ENCODE data around the gene TMED4. TPM values are rescaled to one million over a fixed set of nuclear protein-coding genes. Genes with fewer than 3 reads are reported as not detected.

The TMED4 gene
- total RNA-seq, 2 experiments from 2014 or later: 68.6 to 80.5 TPM

DNA sequence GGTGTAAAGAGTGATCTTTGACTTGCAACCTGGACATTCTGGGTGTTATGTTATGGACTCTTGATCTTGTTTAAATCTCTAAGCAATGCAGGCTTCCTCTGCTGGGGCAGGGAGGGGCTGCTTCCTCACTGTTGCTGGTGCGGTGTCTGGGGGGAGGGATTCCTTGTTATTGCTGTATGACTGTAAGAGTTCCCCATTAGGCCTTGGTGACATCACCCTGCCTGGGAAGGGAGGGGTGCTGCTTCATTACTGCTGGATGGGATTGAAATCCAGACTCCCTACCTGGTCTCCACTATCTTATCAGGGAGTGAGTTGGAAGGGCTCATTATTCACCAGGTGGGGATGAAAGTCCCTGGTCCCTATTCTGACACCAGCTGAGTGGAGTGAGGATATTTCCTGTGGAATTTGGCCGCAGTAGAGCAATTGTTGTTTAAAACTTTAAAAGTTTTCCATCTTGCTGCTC lies 33.1 kb upstream of the TMED4 start:
- peaks cover 18% of the 10 kb centered on the region for H3K4me1 ChIP-seq (ENCODE audit: insufficient read depth, low read length, poor library complexity, severe bottlenecking)
- no peak for DNase-seq (ENCODE audit: low spot score)
- H2AFZ ChIP-seq (ENCODE audit: low read length): no peak overlapping the region
- ChIA-PET CTCF (ENCODE audit: unreplicated experiment) (no interaction called here), POLR2A (interaction anchor here (0.6 to 1.2 kb wide), 2 partner anchors 14 to 1442 kb away, joined by 3 to 5 read pairs; no protein-coding TSS in a partner anchor)
- TF ChIP-seq, protein P1, sequence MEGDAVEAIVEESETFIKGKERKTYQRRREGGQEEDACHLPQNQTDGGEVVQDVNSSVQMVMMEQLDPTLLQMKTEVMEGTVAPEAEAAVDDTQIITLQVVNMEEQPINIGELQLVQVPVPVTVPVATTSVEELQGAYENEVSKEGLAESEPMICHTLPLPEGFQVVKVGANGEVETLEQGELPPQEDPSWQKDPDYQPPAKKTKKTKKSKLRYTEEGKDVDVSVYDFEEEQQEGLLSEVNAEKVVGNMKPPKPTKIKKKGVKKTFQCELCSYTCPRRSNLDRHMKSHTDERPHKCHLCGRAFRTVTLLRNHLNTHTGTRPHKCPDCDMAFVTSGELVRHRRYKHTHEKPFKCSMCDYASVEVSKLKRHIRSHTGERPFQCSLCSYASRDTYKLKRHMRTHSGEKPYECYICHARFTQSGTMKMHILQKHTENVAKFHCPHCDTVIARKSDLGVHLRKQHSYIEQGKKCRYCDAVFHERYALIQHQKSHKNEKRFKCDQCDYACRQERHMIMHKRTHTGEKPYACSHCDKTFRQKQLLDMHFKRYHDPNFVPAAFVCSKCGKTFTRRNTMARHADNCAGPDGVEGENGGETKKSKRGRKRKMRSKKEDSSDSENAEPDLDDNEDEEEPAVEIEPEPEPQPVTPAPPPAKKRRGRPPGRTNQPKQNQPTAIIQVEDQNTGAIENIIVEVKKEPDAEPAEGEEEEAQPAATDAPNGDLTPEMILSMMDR (conservative IDR thresholded peaks at IDR 0.05; ENCODE audit: low read length): no peak
- intact Hi-C loops (cut with micrococcal nuclease; ENCODE audit: unreplicated experiment): no loop called here
- H3K9me2 ChIP-seq (ENCODE audit: insufficient read depth, low read length): no peaks in the 10 kb centered on the region
- no peaks in the 10 kb centered on the region for H3K9me3 ChIP-seq (ENCODE audit: low read length)
- H3K27ac ChIP-seq (ENCODE audit: low read depth, low read length, poor library complexity, severe bottlenecking): no peak overlapping the region
- peak overlapping the region; percentile 14; the same call in 1 of the 2 replicates for H3K4me2 ChIP-seq (ENCODE audit: low read length)
- H3K79me2 ChIP-seq (ENCODE audit: insufficient read depth, low read depth, low read length): peaks cover 97% of the 10 kb centered on the region
- peaks cover 16% of the 10 kb centered on the region for H3K36me3 ChIP-seq (ENCODE audit: insufficient read depth, low read length)
- H4K20me1 ChIP-seq (ENCODE audit: insufficient read depth, low read length): peaks cover 10% of the 10 kb centered on the region
- no peak overlapping the region for H3K4me3 ChIP-seq (ENCODE audit: low read depth, low read length, poor library complexity, severe bottlenecking)
- BruUV-seq (replicated peaks): no TSS peak

DNA sequence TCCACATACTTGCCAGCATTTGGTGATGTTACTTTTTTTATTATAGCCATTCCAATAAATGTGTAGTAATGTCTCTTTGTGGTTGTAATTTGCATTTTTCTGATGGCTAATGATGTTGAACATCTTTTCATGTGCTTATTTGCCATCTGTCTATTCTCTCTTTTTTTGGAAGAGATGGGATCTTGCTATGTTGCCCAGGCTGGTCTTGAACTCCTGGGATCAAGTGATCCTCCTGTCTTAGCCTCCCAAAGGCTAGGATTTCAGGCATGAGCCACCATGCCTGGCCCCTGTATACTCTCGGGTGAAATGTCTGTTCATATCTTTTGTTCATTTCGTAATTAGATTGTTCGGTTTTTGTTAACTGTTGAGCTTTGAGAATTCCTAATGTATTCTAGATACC lies 27.8 kb upstream of the TMED4 start:
- no peak overlapping the region for H2AFZ ChIP-seq (ENCODE audit: low read length)
- no peak for DNase-seq (ENCODE audit: low spot score)
- H3K9me2 ChIP-seq (ENCODE audit: insufficient read depth, low read length): no peaks in the 10 kb centered on the region
- peaks cover 24% of the 10 kb centered on the region for H3K4me1 ChIP-seq (ENCODE audit: insufficient read depth, low read length, poor library complexity, severe bottlenecking)
- ChIA-PET CTCF (ENCODE audit: unreplicated experiment) (no interaction called here), POLR2A (no interaction called here)
- BruUV-seq (replicated peaks): no TSS peak
- H3K4me3 ChIP-seq (ENCODE audit: low read depth, low read length, poor library complexity, severe bottlenecking): no peak overlapping the region
- TF ChIP-seq, protein P1 (conservative IDR thresholded peaks at IDR 0.05; ENCODE audit: low read length): no peak
- no peak for TF ChIP-seq EZH2phosphoT487 (IDR thresholded peaks at IDR 0.05; ENCODE audit: borderline replicate concordance, low read depth, low read length)
- peaks cover 12% of the 10 kb centered on the region; the same call in 1 of the 2 replicates for H4K20me1 ChIP-seq (ENCODE audit: insufficient read depth, low read length)
- H3K79me2 ChIP-seq (ENCODE audit: insufficient read depth, low read depth, low read length): peaks cover 79% of the 10 kb centered on the region
- peaks cover 21% of the 10 kb centered on the region; the same call in 1 of the 2 replicates for H3K36me3 ChIP-seq (ENCODE audit: insufficient read depth, low read length)
- H3K27ac ChIP-seq (ENCODE audit: low read depth, low read length, poor library complexity, severe bottlenecking): no peak overlapping the region
- no peaks in the 10 kb centered on the region for H3K9me3 ChIP-seq (ENCODE audit: low read length)
- intact Hi-C loops (cut with micrococcal nuclease; ENCODE audit: unreplicated experiment): no loop called here
- no peak overlapping the region for H3K4me2 ChIP-seq (ENCODE audit: low read length)

DNA sequence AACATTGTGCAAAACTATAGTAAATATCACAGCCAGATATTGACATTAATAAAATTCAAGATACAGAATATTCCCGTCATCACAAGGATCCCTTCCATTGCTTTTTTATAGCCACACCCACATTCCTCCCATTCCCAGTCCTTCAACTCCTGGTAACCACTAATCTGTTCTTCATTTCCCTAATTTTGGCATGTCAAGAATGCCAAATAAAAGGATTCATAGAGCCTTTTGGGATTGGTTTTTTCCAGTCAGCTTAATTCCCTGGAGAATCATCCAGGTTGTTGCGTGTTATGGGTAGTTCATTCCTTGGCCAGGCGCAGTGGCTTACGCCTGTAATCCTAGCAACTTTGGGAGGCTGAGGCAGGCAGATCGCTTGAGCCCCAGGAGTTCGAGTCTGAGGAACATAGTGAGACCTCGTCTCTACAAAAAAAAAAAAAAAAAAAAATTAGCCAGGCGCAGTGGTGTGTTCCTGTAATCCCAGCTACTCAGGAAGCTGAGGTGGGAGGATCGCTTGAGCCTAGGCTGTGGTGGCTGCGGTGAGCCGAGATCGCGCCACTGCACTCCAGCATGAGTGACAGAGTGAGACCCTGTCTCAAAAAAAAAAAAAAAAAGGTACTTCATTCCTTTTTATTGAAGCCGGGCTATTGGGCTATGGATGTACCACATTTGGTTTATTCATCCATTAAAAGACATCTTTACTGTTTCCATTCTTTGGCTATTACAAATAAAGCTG lies 27.1 kb upstream of the TMED4 start:
- CTCF ChIA-PET (ENCODE audit: unreplicated experiment): interaction anchor here (1.1 kb wide), 1 partner anchor 20 kb away, joined by 3 read pairs; no protein-coding TSS in a partner anchor
- intact Hi-C loops (cut with micrococcal nuclease; ENCODE audit: unreplicated experiment): no loop called here
- no peak overlapping the region for H3K27ac ChIP-seq (ENCODE audit: low read depth, low read length, poor library complexity, severe bottlenecking)
- H3K4me2 ChIP-seq (ENCODE audit: low read length): no peak overlapping the region
- DNase-seq (ENCODE audit: low spot score): no peak
- POLR2A ChIA-PET: interaction anchor here (0.6 to 1.7 kb wide), 2 partner anchors 15 to 45 kb away, joined by 4 to 5 read pairs; no protein-coding TSS in a partner anchor
- peaks cover 21% of the 10 kb centered on the region; the same call in 1 of the 2 replicates for H3K36me3 ChIP-seq (ENCODE audit: insufficient read depth, low read length)
- H3K9me3 ChIP-seq (ENCODE audit: low read length): no peaks in the 10 kb centered on the region
- H3K9me2 ChIP-seq (ENCODE audit: insufficient read depth, low read length): no peaks in the 10 kb centered on the region
- H3K4me1 ChIP-seq (ENCODE audit: insufficient read depth, low read length, poor library complexity, severe bottlenecking): peaks cover 20% of the 10 kb centered on the region
- H2AFZ ChIP-seq (ENCODE audit: low read length): no peak overlapping the region
- peaks cover 7% of the 10 kb centered on the region; the same call in 1 of the 2 replicates for H4K20me1 ChIP-seq (ENCODE audit: insufficient read depth, low read length)
- no peak for TF ChIP-seq EZH2phosphoT487 (IDR thresholded peaks at IDR 0.05; ENCODE audit: borderline replicate concordance, low read depth, low read length)
- TF ChIP-seq, protein P1 (conservative IDR thresholded peaks at IDR 0.05; ENCODE audit: low read length): no peak
- peaks cover 72% of the 10 kb centered on the region for H3K79me2 ChIP-seq (ENCODE audit: insufficient read depth, low read depth, low read length)
- TSS peak; percentile 32 for BruUV-seq (replicated peaks)
- H3K4me3 ChIP-seq (ENCODE audit: low read depth, low read length, poor library complexity, severe bottlenecking): no peak overlapping the region
